Gastrocnemius medialis (tissue), 4 donors: ENCODE results near the gene ULBP2. TPM values are rescaled to one million over a fixed set of nuclear protein-coding genes. Genes with fewer than 3 reads are reported as not detected.

Source experiments
- ATAC-seq, 2 donors: fragments of 150-250 bp; one replicate each; pipeline ENCODE4 v1.9.1; 2016
- DNase-seq, 2 donors: peaks; one replicate each; pipeline ENCODE4 v3.0.0-alpha.2; 2019
- H3K27ac ChIP-seq, 4 donors: fragments of 200-600 bp; sonication (generic); 1 replicate in 1 of 4; 2 replicates in 3 of 4; pipeline ENCODE4 v1.5.1; 2016 to 2018; ENCODE audit warnings: mild to moderate bottlenecking in 2 of 4, moderate library complexity in 1 of 4
- H3K27me3 ChIP-seq, 3 donors: fragments of 200-600 bp; sonication (generic) in 2 of 3; 1 replicate in 1 of 3; 2 replicates in 2 of 3; pipeline versions ENCODE4 v1.5.1 to v1.6.0; 2016 to 2019; ENCODE audit warnings: mild to moderate bottlenecking in 1 of 3, moderate library complexity in 1 of 3
- H3K36me3 ChIP-seq, 2 donors: fragments of 200-600 bp; sonication (generic) in 1 of 2; one replicate each; pipeline ENCODE4 v1.5.1; 2017 to 2018
- H3K4me1 ChIP-seq, 2 donors: fragments of 200-600 bp; sonication (generic) in 1 of 2; one replicate each; pipeline ENCODE4 v1.5.1; 2016 to 2017; ENCODE audit warnings: mild to moderate bottlenecking in 2 of 2
- H3K4me3 ChIP-seq, 4 donors: fragments of 200-600 bp; sonication (generic) in 3 of 4; 1 replicate in 1 of 4; 2 replicates in 3 of 4; pipeline ENCODE4 v1.5.1; 2016 to 2019; ENCODE audit warnings: mild to moderate bottlenecking in 2 of 4
- H3K9me3 ChIP-seq, 3 donors: fragments of 200-600 bp; sonication (generic) in 2 of 3; 1 replicate in 1 of 3; 2 replicates in 2 of 3; pipeline ENCODE4 v1.5.1; 2016 to 2019
- CTCF ChIP-seq, 5 experiments: fragments of 450-650 bp in 3 of 5; fragments of 200-600 bp in 2 of 5; sonication (generic) in 2 of 5; IDR thresholded peaks in 4 of 5; conservative IDR thresholded peaks in 1 of 5; 1 replicate in 4 of 5; 2 replicates in 1 of 5; pipeline ENCODE4 v1.5.1; 2016 to 2019; ENCODE audit warnings: antibody characterized with exemption in 5 of 5, mild to moderate bottlenecking in 3 of 5, moderate library complexity in 3 of 5
- POLR2A ChIP-seq, 2 donors: fragments of 450-650 bp; IDR thresholded peaks; one replicate each; pipeline ENCODE4 v1.6.1; 2017; ENCODE audit warnings: antibody characterized with exemption in 2 of 2, mild to moderate bottlenecking in 2 of 2, moderate library complexity in 2 of 2
- in situ Hi-C, 4 donors: fragments of 200-750 bp; cut with MboI; loops; one replicate each; pipeline versions ENCODE4 v1.15.0 to v1.8.0; 2017; ENCODE audit warnings: low sequenced_read_pairs in 4 of 4
- intact Hi-C: fragments of 100-400 bp; cut with DNase I; formaldehyde crosslinking; loops from one replicate; pipeline ENCODE4 v1.15.1; 2023; ENCODE audit warnings: low total_unique reads
- total RNA-seq, 4 donors: library from RNA; depleted of rRNA; stranded (reverse); fragments of >200 nt; gene quantifications; one replicate each; pipeline versions ENCODE4 v1.1.0 to v1.2.3, GENCODE V29; 2016

The ULBP2 gene
- total RNA-seq, 4 donors from 2014 or later, result 0.44 to 0.49 TPM; not detected in 2

- H3K27ac ChIP-seq, result no peak overlapping the region
- no peaks in the 10 kb centered on the region for H3K36me3 ChIP-seq
- peaks cover 15 to 24% of the 10 kb centered on the region in 2 donors for H3K4me1 ChIP-seq
- ATAC-seq, result no peak
- no peak overlapping the region for H3K4me3 ChIP-seq
- no peak for DNase-seq
- no peak for TF ChIP-seq POLR2A (IDR thresholded peaks at IDR 0.05)
- no peak for TF ChIP-seq CTCF (IDR thresholded peaks at IDR 0.05 in 4 of 5, conservative IDR thresholded peaks at IDR 0.05 in 1 of 5)
- H3K9me3 ChIP-seq, result no peaks in the 10 kb centered on the region
- intact Hi-C loops (no loop called here), in situ Hi-C loops (no loop called here)
- H3K27me3 ChIP-seq, result peaks cover 48 to 80% (median 61%) of the 10 kb centered on the region in 3 donors
Measured at GRCh38 chr6:149961728-149962425, 20.1 kb downstream of the ULBP2 start.

- Histone ChIP-seq H3K9me3 (no peaks in the 10 kb centered on the region), H3K27ac (no peak overlapping the region), H3K4me3 (peak overlapping the region in 1 of 4 donors; percentile 82), H3K27me3 (peaks cover 49 to 79% (median 56%) of the 10 kb centered on the region in 3 donors), H3K36me3 (no peaks in the 10 kb centered on the region), H3K4me1 (peaks cover 15 to 24% of the 10 kb centered on the region in 2 donors)
- ATAC-seq (no peak), DNase-seq (no peak)
- no peak for TF ChIP-seq POLR2A (IDR thresholded peaks at IDR 0.05)
- no peak for TF ChIP-seq CTCF (IDR thresholded peaks at IDR 0.05 in 4 of 5, conservative IDR thresholded peaks at IDR 0.05 in 1 of 5)
- intact Hi-C loops, result no loop called here
- in situ Hi-C loops, result no loop called here
Measured at GRCh38 chr6:149962461-149963211, 20.8 kb downstream of the ULBP2 start.

- Histone ChIP-seq H3K27me3 (peaks cover 49 to 74% (median 56%) of the 10 kb centered on the region in 3 donors), H3K4me1 (peaks cover 15 to 24% of the 10 kb centered on the region in 2 donors), H3K9me3 (no peaks in the 10 kb centered on the region), H3K4me3 (peak overlapping the region; percentile 54 to 82 (median 56)), H3K27ac (no peak overlapping the region), H3K36me3 (no peaks in the 10 kb centered on the region)
- no peak for ATAC-seq
- in situ Hi-C loops, result no loop called here
- intact Hi-C loops, result no loop called here
- no peak for DNase-seq
- TF ChIP-seq CTCF (IDR thresholded peaks at IDR 0.05 in 4 of 5, conservative IDR thresholded peaks at IDR 0.05 in 1 of 5), result no peak
- TF ChIP-seq POLR2A (IDR thresholded peaks at IDR 0.05), result no peak
Measured at GRCh38 chr6:149963212-149963461, 21.3 kb downstream of the ULBP2 start.

- Histone ChIP-seq H3K4me1 (peaks cover 15 to 24% of the 10 kb centered on the region in 2 donors), H3K36me3 (no peaks in the 10 kb centered on the region), H3K9me3 (no peaks in the 10 kb centered on the region), H3K27ac (no peak within 1 kb of the TSS), H3K4me3 (peak within 1 kb of the TSS; percentile 54 to 82 (median 56)), H3K27me3 (peaks cover 49 to 73% (median 58%) of the 10 kb centered on the region in 3 donors)
- in situ Hi-C loops (no loop called here), intact Hi-C loops (no loop called here)
- ATAC-seq (peak; percentile 75 to 77), DNase-seq (peak; percentile 46 to 70)
- TF ChIP-seq POLR2A (IDR thresholded peaks at IDR 0.05) (peak; percentile 39 to 68), CTCF (IDR thresholded peaks at IDR 0.05 in 4 of 5, conservative IDR thresholded peaks at IDR 0.05 in 1 of 5) (no peak)
Measured at GRCh38 chr6:149963462-149964307, 21.9 kb downstream of the ULBP2 start, which contains the start of gene ULBP1. ULBP1 (plus strand) TSS chr6:149963943; CDS start chr6:149964050, 107 bp downstream.
